ENCODE data around the gene KAT6B.

- no peak for TF ChIP-seq CTCF (IDR thresholded peaks at IDR 0.05; ENCODE audit: insufficient read depth, low read depth, low read length)
- TF ChIP-seq EZH2 (IDR thresholded peaks at IDR 0.05; ENCODE audit: insufficient read depth, low read length), result no peak
These were observed 56.4 kb downstream of the KAT6B start for GRCh38 chr10:74882831-74883230.

All from astrocyte (in vitro differentiated cells and primary cell).